GM21529 (cell line): ENCODE data around the gene KIF16B.

Experiments
- ATAC-seq: cut with Tn5 transposase; IDR thresholded peaks from one replicate; pipeline ENCODE4 v1.9.1; 2021; ENCODE audit not compliant: unreplicated experiment

KIF16B gene

GRCh38 chr20:16405254-16405653, 168.0 kb downstream of the KIF16B start:
- ATAC-seq = no peak

DNA sequence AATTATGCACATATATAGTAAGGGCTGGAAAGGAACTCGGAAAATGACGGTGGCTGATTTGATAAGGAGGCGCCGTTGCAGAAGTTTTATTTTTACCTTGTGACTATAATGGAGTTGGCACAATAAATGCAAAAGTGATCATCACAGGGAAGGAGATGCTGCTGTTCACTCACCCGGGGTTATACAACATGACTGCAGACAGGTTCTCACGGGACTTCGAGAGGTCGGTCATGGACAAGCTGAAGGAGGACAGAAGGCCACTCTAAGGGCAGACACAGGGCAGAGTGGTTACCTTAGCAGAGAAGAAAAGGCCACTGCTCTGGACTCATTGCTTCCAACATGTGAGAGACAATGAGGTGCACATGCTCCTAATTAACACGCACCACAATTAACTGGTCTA, 168.6 kb downstream of the KIF16B start:
- ATAC-seq = no peak

GRCh38 chr20:16404171-16404570, 169.1 kb downstream of the KIF16B start:
- ATAC-seq = no peak

GRCh38 chr20:16400234-16400633, 173.0 kb downstream of the KIF16B start:
- no peak for ATAC-seq

DNA sequence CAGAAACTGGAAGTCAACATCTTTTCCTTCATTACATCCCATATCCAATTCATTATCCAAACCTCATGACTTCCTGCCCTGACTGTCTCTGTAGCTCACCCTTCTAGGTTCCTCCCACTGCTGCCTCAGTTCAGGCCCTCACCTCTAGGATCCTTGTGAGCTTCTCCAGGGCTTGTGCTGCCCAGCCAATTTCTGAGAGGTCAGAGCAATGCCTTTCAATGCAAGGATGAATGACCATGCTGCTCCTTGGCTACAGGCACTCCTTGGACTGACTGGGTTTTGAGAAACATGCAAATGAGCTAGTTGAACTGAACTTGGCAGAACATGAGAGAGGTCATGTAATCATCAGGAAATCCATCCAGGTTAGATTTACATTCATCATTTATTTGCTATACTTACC, 173.4 kb downstream of the KIF16B start:
- no peak for ATAC-seq

DNA sequence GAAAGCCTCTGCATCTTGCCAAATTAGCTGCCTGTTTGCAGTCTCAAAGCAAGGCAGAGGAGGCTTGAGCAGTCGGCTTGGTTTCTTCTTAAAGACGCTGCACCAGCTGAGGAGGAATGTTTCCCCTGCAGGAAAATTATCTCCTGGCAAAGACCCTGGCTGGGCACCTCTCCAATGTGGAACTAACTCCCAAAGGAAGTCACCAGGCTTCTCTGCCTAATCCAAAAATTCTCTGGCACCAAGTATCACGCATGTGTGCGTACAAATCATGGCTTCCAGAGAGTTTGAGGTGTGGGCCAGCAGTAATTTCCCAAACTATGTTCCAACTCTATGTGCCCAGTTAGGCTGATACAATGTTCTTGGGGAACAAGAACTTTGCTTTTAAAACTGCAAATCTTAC, 176.2 kb downstream of the KIF16B start:
- ATAC-seq = no peak

DNA sequence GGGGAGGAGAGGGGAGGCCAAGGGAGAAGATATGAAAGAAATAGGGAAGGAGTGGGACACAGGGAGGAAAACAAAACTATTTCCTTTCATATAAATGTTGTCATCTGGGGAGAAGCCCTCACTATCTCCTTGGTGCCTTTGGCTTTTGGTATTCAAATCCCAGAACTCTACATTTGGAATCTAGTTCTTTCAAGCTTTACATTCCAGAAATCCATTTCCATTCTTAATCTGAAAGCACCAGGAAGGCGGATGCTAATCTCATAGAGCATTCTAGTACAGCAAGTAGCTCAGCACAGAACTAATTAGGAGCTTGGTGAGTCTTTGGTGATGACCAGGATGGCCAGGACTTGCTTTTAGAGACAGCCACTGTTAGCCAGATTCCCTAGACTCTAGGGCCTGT, 177.9 kb downstream of the KIF16B start:
- no peak for ATAC-seq

GRCh38 chr20:16394784-16395183, 178.5 kb downstream of the KIF16B start:
- ATAC-seq = no peak

DNA sequence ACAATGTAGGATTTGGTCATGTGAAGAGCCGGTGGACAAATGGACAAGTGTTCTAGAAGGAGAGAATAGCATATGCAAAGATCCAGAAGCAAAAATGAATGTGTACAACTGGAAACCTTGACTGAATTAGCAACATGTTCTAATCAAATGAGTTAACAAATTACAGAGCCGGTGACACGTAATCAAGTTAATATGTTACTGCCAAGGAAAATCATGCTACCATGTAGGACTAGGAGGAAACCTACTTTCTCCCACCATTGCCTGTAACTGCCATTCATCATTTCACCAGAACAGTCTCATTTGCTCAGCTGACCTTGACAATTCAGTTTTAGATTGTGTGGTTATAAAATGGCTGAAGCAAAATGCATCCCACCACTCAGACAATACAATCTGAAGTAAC, 179.4 kb downstream of the KIF16B start:
- no peak for ATAC-seq

GRCh38 chr20:16393297-16393696, 180.0 kb downstream of the KIF16B start:
- no peak for ATAC-seq

DNA sequence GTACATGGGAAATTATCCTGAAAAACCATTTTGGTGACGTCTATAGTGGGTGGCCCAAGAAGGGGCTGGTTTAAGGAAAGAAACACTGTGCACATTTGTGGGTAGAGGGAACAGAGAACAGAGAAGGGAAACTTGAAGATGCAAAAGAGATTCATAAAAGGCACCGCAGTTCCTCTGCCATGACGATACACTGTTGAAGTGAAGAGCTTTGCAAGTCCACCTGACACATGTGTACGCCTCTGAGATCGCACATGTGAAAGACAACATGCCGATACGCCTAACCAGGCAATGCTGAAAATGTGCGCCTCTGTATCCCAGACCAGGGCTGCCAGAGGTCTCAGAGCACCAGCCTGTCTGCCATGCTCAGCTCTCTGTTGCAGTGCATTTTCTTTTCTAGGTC, 180.9 kb downstream of the KIF16B start:
- ATAC-seq = peak; percentile 99

- no peak for ATAC-seq
These were observed 182.3 kb downstream of the KIF16B start for GRCh38 chr20:16390991-16391390.

DNA sequence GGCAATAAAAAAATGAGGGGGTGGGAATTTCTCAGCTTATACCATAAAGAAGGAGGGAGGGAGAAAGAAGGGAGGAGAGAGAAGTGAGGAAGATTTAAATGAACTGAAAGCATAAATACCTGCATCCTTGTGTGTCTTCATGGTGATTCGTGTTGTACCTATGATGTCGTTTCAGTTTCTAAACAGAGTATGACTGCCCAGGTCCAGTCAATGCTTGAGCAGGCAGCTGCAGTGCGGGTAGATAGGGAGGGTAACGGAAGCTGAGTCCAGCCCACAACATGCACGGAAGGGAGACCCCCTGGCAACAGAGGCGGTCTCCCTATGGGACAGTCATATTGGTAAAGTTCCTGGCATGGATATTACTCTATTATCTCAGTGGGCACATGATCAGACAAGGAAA, 184.5 kb downstream of the KIF16B start:
- ATAC-seq = no peak

GRCh38 chr20:16387666-16388065, 185.6 kb downstream of the KIF16B start:
- ATAC-seq = no peak

DNA sequence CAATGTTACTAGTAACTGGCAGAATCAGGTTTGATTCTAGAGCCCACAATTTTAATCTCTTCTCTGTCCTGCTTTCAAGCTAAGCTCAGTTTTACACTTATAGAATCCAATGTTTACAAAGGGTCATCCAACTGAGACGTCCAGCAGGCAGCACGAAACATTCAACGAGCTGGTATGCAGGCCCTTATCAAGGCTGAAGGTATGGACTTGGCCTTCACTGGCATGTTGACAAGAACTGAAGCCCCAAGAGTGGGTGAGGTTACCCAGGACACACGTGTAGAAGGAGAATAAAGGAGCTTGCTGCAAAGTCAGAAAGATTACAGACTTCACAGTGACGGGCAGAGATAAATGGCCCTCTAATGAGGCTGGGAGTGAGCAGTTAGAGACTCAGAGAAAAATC, 187.4 kb downstream of the KIF16B start:
- ATAC-seq = no peak

- ATAC-seq = no peak
These were observed 187.8 kb downstream of the KIF16B start for GRCh38 chr20:16385462-16385861.

DNA sequence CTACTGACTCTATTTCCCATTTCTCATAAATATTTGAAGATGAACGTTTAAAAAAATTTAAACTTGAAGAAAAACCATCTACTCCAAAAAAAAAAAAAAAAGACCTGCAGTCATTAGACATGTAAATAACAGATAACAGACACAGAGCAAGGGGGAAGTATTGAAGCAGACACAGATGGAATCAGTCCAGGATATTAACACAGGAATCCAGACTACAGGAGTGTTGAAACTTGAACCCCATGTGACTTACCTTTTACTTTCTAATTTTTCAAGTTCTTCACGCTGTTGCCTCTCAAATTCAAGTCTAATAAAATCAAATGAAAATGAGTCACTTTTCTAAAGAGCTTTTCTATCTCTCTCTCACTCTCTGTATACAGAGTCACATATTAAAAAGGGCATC, 191.8 kb downstream of the KIF16B start:
- no peak for ATAC-seq

DNA sequence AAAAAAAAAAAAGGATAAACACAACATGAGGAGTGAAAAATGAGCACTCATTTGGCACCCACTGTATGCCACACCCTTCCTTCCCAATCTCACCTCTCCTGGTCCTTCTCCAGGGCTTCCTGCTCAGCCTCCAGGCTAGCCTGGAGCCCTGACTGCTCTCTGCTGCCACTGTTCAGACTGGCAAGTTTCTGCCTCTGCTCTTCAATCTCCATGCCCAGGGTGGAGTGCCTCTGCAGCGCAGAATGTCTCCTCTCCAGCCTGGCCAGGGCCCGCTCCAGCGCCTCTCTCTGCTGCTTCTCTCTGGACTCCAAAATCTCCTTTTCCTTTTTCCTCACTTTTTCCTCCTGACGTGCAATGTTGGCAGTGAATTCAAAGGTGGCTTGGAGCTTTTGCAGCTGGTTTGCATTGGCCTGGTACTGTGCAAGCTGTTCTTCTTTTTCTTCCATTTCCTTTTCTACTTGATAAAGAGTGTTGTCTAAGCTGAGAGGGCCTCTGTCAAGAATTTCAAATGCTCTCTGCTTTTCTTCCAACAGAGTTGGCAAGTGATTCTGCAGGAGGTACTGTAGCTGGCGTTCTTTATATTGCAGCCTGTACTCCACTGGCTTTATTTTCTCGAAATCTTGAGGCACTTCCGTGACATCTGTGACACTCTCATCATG, 194.4 kb downstream of the KIF16B start:
- no peak for ATAC-seq

- ATAC-seq = no peak
These were observed 195.1 kb downstream of the KIF16B start for GRCh38 chr20:16378122-16378521.

DNA sequence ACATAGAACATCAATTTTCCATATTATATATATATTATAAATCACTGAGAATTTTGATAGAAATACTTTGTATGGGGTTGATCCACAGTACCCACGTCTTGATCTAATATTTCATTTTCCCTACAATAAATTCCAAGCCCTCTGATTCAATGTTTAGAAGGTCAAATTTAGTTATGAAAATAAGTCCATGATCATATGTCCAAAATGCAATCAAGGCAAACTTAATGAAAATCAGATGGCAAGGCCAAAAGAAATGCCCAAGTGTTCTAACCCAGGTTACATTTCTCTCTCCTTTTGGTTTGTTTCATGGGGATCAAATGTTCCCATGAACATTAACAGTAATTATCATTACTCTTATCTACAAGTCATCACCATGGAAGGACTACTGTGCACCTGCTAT, 203.8 kb downstream of the KIF16B start:
- ATAC-seq = no peak

DNA sequence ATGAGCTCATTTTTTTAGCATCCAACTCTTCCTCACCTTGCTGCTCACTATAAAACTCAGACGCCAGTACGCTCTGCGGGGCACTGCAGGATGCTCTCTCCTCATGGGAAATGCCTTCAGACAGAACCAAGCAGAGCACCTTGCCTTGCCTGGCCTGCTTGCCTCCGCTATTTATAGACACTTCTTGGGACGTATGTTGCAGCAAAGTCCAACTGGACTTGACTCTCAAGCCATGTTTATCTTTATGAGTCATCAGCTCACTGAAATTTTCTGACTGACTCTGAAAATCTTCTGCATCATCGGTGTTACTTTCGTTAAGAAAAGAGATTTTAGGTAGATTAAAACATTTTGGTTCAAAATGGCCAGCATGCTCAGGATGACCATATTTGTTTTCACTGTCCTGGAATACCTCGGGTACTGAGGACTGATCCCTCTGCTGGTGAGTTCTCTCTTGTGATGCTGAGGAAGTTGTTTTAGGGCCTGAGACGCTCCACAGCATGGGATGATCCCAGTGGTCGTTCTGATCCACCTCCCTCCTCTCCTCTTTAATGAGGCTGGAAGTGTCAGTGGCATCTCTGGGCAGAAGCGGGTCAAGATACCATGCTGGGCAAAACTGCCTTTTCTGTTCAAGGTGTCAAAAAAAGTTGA, 204.5 kb downstream of the KIF16B start:
- no peak for ATAC-seq

DNA sequence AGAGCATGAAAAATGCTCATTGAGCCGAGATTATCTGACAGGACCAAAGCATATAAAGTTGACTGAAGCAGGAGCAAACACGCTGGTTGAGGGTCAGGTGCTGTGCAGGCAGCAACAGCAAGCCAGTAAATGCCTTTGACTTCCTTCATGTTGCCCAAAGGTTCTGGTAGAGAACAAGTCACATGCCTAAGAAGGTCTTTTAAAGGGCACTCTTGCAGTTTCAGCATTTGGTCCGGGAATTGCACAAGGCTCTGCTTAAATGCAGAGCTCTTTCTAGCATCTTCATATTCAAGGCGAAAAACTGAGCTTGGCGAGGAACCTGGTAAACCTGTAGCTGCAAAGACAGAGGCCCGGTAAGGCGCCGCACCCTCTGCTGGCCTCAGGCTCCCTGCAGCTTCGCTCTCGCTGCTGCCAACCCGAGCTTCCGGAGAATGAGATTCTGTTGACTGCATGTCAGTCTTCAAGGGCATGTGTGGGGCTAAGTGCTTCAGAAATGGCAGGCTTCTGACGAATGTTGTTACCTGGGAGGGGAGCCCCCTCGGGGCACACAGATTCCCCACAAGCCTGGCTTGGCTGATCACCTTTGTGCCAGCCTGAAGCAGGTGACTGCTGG, 205.2 kb downstream of the KIF16B start:
- no peak for ATAC-seq

- ATAC-seq = no peak
These were observed 206.7 kb downstream of the KIF16B start for GRCh38 chr20:16366529-16366928.
